A549 treated with CORT108297 at 1 μM for 4 hours (cell line): ENCODE measurements around the gene AGGF1. TPM values are rescaled to one million over a fixed set of nuclear protein-coding genes. Genes with fewer than 3 reads are reported as not detected.

Experiments used
- total RNA-seq: library from RNA; stranded (reverse); fragments of 200-300 nt; extraction: Qiagen RNA extraction; gene quantifications from 5 replicates; pipeline ENCODE4 v1.2.3, GENCODE V29; 2022

The AGGF1 gene, protein sequence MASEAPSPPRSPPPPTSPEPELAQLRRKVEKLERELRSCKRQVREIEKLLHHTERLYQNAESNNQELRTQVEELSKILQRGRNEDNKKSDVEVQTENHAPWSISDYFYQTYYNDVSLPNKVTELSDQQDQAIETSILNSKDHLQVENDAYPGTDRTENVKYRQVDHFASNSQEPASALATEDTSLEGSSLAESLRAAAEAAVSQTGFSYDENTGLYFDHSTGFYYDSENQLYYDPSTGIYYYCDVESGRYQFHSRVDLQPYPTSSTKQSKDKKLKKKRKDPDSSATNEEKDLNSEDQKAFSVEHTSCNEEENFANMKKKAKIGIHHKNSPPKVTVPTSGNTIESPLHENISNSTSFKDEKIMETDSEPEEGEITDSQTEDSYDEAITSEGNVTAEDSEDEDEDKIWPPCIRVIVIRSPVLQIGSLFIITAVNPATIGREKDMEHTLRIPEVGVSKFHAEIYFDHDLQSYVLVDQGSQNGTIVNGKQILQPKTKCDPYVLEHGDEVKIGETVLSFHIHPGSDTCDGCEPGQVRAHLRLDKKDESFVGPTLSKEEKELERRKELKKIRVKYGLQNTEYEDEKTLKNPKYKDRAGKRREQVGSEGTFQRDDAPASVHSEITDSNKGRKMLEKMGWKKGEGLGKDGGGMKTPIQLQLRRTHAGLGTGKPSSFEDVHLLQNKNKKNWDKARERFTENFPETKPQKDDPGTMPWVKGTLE
- 12.7 to 15.9 TPM (median 14.4 TPM) in 5 replicates for total RNA-seq

GRCh38 chr5:77030097-77031071 lies at the start of gene AGGF1:
TSS of gene AGGF1 (plus strand) at chr5:77030404. CDS start at chr5:77030767, 363 bp downstream.

GRCh38 chr5:77086689-77087483 lies 56.7 kb downstream of the AGGF1 start, which contains the start of gene ZBED3:
TSS of gene ZBED3 (minus strand) at chr5:77087285. CDS start at chr5:77077878, 9,407 bp downstream.

Other genes starting within 250 kb of the AGGF1 start
- gene F2RL1, start 211.4 kb upstream of the AGGF1 start, total RNA-seq: 225 to 295 TPM (median 259 TPM) in 5 replicates
- not detected in 5 replicates for gene S100Z, start 180.4 kb upstream of the AGGF1 start, total RNA-seq
- 0.09 to 0.25 TPM (median 0.15 TPM) in 5 replicates for gene CRHBP, start 77.4 kb upstream of the AGGF1 start, total RNA-seq
- 3.1 to 3.5 TPM (median 3.3 TPM) in 5 replicates for gene ZBED3, start 56.9 kb downstream of the AGGF1 start, total RNA-seq
- gene PDE8B, start 180.3 kb downstream of the AGGF1 start, total RNA-seq: 1.1 to 1.7 TPM (median 1.5 TPM) in 5 replicates